ENCODE data around the gene SPTB.

The SPTB gene

DNA sequence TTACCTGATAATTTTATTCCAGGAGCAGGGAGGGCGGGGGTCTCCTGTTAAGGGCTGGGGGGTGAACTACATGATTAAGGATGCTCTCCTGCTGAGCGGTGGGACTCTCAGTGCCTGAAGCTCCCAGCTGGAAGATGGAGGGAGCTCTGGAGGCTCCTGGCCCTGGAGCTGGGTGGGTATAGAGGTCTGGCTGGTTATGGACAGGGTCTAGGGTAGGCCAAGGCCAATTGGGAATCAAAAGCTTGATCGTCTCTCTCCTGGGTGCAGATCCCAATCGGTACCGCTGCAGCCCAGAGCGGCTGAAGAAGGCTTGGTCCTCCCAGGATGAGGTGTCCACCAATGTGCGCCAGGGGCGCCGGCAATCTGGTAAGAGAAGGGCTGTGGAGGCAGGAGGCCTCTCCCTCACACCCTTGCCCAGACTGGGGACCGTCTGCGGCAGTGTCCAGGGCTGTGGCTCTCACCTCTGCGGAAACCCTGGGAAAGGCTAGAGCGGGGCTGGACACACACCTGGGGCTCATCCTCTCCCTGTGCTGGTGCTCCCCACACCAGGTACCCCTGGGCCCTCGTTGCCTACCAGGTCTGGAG lies 147.1 kb downstream of the SPTB start:
- DNase-seq (ENCODE audit: low read depth in 2 of 2, low spot score in 1 of 2): no peak

DNA sequence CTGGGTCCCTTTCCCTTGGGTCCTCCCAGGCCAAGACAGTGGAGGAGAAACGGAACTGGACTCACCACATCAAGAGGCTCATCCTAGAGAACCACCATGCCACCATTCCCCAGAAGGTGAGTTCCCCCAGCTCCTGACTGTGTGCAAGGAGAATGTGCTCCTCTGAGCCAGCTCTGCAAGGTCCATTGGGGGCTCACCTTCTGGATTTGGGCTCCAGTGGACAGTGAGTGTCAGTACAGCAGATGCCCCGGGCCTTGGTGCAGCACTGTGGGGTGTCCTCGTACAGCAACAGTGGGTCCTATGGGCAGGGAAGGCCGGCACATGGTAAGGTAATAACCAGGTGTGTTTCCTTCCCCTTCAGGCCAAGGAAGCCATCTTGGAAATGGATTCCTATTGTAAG lies 147.6 kb downstream of the SPTB start:
- no peak for DNase-seq (ENCODE audit: low read depth in 2 of 2, low spot score in 1 of 2)

DNA sequence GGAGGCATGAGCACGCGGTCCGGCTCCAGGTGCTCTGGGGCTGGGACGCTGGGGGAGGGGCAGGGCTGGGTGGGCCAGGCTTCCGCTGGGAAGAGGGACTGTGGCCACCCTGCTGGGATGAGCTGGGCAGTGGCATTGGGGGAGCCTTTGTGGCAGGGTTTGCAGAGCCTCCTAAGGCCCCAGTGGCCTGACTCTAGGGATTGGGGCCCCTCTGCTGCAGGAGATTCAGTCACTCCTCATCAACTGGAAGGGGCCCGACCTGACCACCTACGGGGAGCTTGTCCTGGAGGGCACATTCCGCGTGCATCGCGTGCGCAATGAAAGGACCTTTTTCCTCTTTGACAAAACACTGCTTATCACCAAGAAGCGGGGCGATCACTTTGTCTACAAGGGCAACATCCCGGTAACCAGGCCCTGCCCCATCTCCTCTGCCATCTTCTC lies 148.5 kb downstream of the SPTB start:
- no peak for DNase-seq (ENCODE audit: low read depth in 2 of 2, low spot score in 1 of 2)

DNA sequence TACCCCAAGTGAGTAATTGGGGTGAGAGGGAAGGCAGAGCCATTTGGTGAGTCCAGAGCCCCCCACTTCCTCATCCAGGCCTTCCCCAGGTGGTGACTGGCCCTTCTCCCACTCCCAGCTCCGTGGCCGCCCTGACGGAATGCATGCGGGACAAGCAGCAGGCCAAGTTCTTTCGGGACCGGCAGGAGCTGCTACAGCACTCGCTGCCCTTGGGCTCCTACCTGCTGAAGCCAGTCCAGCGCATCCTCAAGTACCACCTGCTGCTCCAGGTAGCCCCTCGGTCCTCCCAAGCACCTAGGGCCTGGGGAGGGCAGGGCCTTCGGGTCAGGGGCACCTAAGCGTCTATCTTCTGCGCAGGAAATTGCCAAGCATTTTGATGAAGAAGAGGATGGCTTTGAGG lies 149.0 kb downstream of the SPTB start:
- no peak for DNase-seq (ENCODE audit: low read depth in 2 of 2, low spot score in 1 of 2)

DNA sequence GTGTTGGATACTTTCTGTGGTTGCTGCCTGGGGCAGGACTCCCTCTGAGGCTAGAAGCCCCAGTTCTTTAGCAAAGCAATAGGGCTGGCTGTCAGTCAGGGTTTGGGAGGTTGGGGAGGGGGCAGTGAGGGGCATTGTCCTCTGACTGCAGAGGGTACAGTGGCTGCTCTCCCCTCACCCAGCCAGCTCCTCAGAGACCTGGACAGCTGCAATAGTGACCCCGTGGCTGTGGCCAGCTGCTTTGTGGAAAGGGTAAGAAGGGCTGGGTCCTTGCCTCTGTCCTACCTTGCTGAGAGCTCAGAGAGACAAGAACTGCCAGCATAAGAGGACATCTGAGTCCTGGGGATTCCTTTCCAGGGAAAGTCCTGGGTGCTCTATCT lies 149.7 kb downstream of the SPTB start:
- DNase-seq (ENCODE audit: low read depth in 2 of 2, low spot score in 1 of 2): no peak

DNA sequence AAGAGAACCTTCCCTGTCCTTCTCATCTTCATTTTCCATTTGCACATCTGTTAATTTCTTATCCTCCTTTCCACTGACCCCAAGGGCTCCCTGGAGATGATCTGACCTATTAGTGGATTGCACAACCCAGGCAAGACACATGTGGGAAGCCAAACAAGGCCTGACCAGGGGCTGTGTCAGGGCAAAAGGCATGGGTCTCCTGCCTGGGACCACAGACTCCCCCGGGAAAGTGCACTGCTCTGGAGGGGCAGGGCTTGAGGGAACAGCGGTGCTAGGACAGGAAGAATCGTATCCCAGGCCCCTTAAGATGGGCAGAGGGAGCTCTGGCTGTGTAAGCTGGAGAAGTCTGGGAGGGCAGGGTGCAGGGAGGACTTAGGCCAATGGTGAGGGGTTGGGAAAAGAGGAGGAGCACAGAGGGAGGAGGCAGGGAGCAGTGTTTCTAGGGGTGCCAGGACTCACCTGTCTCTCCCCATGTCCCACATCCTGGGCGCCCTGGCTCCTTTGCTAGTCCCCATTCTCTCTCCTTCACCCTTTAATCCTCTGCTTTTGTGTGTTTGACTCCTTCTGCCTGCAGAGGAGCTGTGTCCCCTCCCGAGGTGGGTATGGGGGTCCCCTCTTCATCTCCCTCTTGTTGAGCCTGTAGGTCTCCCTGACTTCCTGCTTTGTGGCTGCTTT lies 150.2 kb downstream of the SPTB start:
- DNase-seq (ENCODE audit: low read depth in 2 of 2, low spot score in 1 of 2): no peak

DNA sequence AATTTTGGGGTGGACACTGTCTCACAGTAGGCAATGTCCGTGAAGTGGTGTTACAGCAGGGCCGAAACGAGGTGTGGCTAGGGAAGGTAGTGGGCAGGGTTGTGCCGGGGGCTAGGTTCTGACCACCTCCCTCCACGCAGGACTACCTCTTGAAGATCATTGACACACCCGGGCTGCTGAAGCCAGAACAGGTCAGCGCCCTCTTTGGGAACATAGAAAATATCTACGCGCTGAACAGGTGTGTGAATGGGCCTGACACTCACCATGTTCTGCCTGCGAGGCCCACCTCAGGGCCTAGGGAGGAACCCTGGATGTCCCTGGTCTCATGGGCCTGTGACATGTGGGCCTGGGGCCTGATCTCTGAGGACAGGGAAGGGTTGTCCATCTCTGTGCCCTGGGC lies 150.9 kb downstream of the SPTB start:
- DNase-seq (ENCODE audit: low read depth in 2 of 2, low spot score in 1 of 2): no peak

DNA sequence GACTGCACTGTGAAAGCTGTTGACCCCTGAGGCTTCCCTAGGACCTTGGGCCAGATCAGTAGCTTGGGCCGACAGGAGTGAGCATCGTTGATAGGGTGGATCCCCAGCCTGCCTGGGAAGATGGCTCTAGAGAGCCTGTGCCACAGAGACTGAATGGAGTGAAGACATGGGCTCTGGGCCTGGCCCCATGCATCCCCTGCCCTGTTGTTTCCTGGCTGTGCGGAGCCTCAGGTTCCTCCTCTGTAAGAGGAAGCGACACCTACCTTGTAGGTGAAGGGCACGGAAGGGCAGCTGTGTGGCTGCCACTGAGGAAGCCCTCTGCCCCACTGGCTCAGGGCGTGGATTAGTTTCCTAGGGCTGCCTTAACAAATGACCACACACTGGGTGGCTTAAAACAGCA lies 151.6 kb downstream of the SPTB start:
- DNase-seq (ENCODE audit: low read depth in 2 of 2, low spot score in 1 of 2): no peak

DNA sequence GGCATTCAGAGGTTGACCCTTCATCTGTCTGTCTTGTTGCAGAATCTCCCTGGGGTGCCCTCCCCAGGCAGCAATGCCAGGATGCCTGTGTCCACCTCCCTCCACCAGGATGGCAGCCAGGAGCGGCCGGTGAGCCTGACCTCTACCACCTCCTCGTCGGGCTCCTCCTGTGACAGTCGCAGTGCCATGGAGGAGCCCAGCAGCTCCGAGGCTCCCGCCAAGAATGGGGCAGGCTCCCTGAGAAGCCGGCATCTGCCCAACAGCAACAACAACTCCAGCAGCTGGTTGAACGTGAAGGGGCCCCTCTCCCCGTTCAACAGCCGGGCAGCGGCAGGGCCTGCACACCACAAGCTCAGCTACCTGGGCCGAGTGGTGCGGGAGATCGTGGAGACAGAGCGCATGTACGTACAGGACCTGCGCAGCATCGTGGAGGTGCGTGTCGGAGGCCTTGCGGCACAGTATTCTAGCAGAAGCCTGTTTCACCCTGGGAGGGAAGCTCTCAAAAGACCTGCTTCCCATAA lies 152.1 kb downstream of the SPTB start:
- no peak for DNase-seq (ENCODE audit: low read depth in 2 of 2, low spot score in 1 of 2)

DNA sequence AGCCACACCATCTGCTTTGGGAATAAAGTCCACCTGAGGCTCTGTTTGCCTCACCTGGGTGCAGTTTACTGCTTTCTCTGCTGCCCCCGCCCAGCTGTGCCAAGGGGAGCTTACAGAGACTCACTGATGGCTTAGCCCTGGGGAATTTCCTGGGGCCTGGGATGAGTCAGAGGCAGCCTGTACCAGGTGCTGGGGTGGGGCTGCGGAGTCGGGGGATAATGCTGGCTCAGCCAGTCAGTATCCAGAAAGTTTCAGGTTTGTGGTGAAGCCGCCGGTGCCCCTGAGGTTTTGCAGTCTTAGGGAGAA lies 153.2 kb downstream of the SPTB start:
- no peak for DNase-seq (ENCODE audit: low read depth in 2 of 2, low spot score in 1 of 2)

DNA sequence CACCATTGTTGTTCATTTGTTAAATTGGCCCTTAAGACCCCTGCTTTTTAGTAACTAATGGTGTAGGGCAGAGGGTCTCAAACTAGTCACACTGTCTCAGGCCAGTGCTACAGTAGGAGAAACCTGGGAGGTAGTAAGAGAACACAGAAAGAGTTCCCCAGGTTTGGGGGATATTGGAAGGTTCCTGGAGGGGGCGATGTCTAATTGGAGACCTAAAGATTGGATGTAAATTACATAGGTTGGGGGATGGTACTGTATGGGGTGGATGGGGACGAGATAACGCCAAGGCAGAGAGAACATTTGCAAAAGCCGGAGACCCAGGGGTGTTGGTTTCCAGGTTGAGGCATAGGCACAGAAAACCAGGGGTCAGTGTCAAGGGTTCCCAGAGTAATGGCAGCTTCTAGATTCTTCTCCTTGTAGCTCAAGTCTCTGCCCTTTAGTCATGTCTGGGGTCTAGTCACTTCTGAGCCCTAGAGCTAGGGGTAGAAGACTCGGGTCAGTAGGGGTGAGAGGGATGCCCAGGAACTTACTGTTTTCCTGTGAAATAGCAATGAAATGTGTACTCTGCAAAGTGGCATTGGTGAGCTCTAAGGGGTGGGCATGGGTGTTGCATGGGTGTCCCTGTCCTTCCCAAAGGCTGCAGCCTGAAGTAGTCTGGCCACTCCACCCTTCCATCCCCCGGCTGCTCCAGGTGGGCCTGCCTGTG lies 153.7 kb downstream of the SPTB start:
- no peak for DNase-seq (ENCODE audit: low read depth in 2 of 2, low spot score in 1 of 2)

DNA sequence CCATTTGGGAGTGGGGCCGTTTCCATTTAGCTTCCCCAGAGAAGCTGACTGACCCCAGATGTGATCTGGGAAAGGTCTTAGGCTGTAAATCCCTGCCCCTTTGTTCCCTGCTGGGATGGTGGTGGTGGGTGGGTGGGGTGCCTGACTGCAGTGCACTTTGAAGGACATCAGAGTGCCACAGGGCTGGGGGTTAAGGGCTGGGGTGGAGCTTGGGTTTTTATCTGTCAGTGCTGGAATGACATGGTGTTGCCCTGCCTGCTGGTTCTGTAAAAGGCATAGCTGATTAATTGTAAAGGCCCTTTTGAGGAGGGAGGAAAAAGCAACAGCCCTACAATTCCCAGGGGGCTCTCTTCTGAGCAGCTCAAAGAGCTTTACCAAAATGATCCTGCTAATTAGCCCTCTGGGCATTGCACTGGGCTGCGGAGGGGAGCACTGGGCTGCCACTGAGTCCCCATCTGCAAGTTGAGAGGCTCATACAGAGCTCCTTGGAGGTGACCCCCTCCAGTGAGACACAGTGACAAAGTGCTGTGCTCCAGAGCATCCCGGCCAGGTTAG lies 154.4 kb downstream of the SPTB start:
- no peak for DNase-seq (ENCODE audit: low read depth in 2 of 2, low spot score in 1 of 2)

DNA sequence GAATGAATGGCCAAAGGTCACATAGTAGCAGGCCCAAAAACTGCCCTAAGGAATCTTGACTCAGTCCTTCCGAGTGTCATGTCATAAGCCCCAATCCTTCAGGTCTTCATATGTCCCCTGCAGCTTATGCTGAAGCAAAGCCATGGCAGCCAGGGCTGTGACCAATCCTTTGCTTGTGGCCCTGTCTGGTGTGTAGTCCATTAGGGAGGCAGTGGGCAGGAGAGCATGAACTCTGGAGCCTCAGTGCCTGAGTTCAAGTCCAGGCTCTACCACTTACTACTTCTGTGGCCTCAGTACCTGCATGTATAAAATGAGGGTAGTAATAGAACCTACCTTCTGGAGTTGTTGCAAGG lies 155.2 kb downstream of the SPTB start:
- DNase-seq (ENCODE audit: low read depth in 2 of 2, low spot score in 1 of 2): no peak

DNA sequence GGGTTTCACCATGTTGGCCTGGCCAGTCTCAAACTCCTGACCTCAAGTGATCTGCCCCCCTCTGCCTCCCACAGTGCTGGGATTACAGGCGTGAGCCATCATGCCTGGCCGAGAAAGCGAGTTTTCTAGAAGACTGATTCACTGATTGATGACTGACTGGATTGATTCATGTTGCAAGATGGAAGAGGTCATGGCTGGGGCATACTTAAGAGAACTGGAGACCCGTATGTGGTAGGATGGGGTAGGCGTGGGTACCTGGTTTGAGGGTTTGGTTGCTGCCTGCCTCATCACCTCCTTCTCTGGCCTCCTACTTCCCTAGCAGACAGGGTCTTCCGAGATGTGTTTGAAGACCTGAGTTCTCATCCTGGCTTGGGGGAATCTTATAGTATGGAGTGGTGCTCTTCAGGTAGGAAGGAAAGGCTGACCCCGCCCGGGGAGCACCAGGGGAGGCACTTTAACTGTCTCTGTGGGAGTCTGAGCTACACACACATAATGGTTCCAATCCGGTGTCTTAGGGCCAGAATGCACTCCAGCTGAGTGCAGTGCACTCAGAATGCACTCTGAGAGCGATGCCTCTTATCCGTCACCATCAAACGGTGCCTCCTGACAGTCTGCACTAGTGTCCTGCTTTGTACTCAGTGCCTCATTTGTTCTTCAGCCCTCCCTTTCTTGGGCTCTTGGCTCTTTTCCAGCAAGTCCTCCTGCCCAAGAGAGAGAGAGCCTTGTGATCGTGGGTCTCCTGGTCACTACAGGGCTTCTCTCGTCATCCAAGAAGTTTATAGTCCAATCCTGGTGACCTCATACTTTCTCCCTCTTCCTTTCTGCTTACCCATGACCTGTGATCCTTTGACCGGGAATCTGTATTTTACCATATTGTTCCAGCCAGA lies 155.8 kb downstream of the SPTB start:
- no peak for DNase-seq (ENCODE audit: low read depth in 2 of 2, low spot score in 1 of 2)

DNA sequence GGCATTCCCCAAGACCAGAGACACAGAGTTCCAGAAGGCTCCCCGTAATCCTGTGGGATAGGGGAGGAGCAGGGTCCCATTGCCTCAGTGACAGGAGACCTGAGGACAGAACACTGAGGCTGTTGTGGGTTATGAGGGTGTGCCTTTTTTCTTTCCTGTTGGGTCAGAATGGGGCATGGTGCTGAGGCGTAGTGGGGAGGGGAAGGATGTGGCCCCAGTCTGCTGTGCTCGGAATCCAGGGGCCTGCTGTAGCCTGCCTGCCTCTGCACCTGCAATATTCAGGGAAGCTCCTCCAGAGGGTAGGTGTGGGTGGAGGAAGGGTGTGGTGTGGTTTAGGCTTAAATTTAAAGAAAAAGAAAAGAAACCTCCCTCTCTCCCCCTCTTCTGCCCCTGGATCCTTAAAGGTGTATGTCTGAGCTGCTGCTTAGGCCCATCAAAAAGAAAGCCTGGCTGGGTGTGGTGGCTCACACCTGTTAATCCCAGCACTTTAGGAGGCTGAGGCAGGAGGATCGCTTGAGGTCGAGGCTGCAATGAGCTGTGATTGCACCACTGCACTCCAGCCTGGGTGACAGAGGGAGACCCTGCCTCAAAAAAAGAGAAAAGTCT lies 156.8 kb downstream of the SPTB start:
- DNase-seq (ENCODE audit: low read depth in 2 of 2, low spot score in 1 of 2): no peak

DNA sequence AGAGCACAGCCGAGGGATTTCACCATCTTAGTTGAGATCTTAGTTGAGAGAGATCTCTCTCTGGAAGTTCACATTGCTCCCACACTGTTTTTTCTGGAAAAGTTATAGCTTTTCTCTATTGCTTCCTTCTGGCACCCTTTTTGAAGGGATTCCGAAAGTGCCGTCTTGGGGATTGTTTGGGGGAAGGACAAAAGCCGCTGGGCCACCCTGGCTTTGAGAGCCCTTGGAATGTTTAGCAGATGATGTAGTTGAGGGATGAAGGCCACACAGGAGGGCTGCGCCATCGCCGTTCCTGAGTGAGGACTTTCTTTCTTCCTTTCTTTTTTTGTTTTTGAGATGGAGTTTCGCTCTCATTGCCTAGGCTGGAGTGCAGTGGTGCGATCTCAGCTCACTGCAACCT lies 157.8 kb downstream of the SPTB start:
- no peak for DNase-seq (ENCODE audit: low read depth in 2 of 2, low spot score in 1 of 2)

DNA sequence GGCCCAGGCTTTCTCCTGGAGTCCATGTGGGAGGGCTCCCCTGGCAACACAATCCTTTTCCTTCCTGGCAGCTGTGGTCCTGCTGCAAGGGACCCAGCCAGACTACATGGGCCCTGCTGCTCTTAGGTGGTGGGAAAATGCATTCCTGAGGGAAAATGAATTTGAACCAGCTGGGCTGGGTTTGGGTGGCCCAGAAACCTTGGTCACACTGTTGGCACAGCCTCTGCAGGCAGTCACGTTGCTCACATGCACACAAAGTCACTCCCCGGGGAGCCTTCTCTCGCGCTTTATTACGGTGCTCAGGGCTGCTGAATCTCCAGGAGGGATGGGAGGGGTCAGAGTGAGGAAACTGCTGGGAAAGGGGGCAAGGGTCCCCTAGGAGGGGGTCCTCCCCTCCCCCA lies 158.3 kb downstream of the SPTB start:
- DNase-seq (ENCODE audit: low read depth in 2 of 2, low spot score in 1 of 2): no peak

DNA sequence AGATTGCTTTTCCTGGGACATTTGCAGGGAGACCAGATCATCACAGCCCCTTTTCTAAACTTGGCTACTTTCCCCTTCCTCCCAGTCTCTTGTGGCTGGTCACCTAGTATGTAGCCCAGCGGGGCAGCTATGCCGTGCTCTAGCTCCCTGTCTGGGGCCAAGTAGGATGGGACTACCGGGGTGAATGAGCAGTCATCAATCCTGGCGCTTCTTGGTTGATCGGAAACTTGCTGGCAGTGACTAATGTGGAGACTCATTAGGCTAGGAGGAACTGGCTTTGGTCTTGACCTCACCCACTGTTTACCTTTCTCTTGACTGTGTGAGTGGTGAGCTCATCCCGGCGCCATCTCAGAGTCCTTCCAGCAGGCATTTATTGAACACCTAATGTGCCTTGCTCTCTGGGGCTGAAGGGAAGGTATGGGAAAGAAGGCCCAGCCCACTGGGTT lies 159.6 kb downstream of the SPTB start:
- no peak for DNase-seq (ENCODE audit: low read depth in 2 of 2, low spot score in 1 of 2)

DNA sequence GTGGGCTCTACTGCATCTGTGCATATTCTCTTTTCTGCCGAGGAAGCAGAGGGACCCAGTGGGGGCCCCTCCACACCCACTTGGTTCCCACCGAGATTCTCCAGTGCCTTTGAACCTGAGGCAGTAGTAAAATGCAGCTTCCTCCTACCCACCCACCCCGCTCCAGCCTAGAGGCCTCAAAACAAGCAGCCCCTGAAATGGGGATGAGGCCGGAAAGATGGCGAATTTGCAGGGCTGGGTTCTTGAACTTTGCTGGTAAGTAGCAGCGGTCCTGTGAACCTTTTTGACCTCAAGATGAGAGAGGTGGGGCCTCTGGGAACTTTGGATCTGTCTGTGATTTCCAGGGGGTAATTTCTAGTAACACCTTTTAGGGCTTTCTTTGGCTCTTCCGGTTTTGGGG lies 160.1 kb downstream of the SPTB start:
- no peak for DNase-seq (ENCODE audit: low read depth in 2 of 2, low spot score in 1 of 2)

DNA sequence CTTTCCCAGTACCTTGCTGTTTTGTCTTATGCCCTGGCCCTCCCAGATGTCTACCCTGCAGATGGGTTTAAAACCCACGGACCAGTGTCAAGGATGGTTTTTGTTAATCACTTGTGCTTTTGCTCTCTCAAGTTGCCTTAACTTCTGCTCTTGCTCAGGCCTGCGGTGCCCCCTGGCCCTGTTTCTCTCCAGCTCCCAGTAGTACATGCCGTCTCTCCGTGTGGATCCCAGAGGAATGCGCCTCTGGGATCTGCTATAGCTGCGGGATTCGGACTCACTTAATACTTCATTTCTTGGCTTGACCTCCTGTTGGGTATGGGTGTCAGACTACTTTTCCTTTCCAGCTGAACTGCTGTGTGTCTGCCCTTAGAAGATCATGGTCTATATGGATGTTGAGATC lies 160.9 kb downstream of the SPTB start:
- no peak for DNase-seq (ENCODE audit: low read depth in 2 of 2, low spot score in 1 of 2)

DNA sequence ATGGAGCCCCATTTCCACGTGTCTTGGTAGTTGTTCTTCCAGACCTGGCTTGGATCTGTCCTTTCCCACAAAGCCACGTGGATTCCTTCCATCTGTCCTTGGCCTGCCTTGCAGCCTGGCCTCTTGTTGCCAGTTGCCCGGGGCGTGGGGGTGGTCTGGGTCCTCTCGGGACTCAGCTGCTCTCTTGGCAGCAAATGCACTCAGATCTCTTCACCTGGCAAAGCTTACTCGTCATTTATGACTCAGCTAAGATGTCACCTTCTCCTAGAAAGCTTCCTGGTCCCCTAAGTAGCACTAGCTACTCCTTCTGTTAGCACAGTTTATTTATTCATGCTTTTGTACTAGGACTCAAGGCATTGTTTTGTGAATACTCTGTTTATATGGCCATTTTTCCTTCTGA lies 161.8 kb downstream of the SPTB start:
- no peak for DNase-seq (ENCODE audit: low read depth in 2 of 2, low spot score in 1 of 2)

Measured in stimulated activated CD8-positive, alpha-beta memory T cell treated with anti-CD3 and anti-CD28 coated beads, Interleukin-4, amount 100 ng/mL, for 1 hour (primary cell).